Astrocyte of the spinal cord (primary cell): ENCODE results near the gene PKHD1.

Source experiments
- DNase-seq: peaks from one replicate; pipeline ENCODE4 v3.0.0; 2011; ENCODE audit warnings: low read depth, low spot score
- H3K4me3 ChIP-seq: 2 replicates; pipeline ENCODE4 v1.5.1; 2011; ENCODE audit warnings: low read depth, mild to moderate bottlenecking, low read length, moderate library complexity
- in situ Hi-C: cut with HindIII; loops from 2 replicates; pipeline ENCODE4 v1.10.0; 2017; ENCODE audit warnings: low sequenced_read_pairs
- TF ChIP-seq, protein P1 (sequence below): IDR thresholded peaks from 2 replicates; pipeline ENCODE4 v1.5.1; 2012; ENCODE audit warnings: low read depth, mild to moderate bottlenecking, low read length, inconsistent platforms

PKHD1 gene

DNA sequence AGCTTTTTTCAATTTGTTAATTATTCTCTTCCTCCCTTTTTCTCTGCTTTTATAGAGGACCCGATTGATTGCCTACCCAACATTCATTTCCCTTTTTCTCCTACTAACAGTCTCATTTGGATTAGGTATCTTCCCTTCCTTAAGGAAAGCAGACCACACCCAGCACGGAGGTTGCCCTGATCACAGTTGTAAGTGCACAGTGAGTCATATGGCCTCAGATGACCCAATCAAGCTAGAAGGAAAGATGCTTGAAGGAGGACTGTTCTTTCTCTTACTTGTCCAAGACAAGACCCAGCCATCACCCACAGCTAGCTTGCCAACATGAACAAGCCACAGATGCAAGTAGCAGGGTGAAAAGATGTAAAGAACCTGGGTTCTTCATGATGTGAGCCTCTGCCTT is 518.6 kb downstream of the PKHD1 start:
- DNase-seq: no peak
- TF ChIP-seq, protein P1, sequence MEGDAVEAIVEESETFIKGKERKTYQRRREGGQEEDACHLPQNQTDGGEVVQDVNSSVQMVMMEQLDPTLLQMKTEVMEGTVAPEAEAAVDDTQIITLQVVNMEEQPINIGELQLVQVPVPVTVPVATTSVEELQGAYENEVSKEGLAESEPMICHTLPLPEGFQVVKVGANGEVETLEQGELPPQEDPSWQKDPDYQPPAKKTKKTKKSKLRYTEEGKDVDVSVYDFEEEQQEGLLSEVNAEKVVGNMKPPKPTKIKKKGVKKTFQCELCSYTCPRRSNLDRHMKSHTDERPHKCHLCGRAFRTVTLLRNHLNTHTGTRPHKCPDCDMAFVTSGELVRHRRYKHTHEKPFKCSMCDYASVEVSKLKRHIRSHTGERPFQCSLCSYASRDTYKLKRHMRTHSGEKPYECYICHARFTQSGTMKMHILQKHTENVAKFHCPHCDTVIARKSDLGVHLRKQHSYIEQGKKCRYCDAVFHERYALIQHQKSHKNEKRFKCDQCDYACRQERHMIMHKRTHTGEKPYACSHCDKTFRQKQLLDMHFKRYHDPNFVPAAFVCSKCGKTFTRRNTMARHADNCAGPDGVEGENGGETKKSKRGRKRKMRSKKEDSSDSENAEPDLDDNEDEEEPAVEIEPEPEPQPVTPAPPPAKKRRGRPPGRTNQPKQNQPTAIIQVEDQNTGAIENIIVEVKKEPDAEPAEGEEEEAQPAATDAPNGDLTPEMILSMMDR: no peak
- in situ Hi-C loops: no loop called here
- H3K4me3 ChIP-seq: no peak overlapping the region

DNA sequence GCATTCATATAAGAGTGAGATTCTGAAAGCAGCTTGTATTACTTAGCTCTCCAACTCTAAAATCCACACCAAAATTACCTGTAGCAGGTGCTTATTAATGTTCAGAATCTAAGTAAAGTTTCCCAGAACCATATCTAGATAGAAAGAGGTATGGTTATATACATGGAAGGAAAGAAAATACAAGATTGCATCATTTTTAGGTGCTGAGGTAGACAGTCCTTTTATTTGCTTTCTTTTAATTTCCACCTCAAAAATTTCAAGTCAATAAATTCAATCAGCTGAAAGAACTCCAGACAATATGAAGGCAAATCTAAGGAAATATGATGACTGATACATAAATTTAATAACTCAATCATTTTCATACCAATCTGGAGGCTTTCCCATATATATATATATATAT is 521.9 kb downstream of the PKHD1 start:
- no peak overlapping the region for H3K4me3 ChIP-seq
- TF ChIP-seq, protein P1: no peak
- in situ Hi-C loops: no loop called here
- no peak for DNase-seq
